PFSK-1 (cell line): ENCODE data around the gene NEXN.

ENCODE experiments used
- FOXP2 ChIP-seq: optimal IDR thresholded peaks from 2 replicates; pipeline ENCODE3; 2011; ENCODE audit warnings: borderline replicate concordance, control low read depth, inconsistent platforms; ENCODE audit not compliant: insufficient read depth; ENCODE audit errors: extremely low read length, extremely low read depth
- POLR2AphosphoS5 ChIP-seq: IDR thresholded peaks from 2 replicates; pipeline ENCODE4 v1.6.1; 2012; ENCODE audit warnings: low read depth, mild to moderate bottlenecking, control low read depth, low read length, moderate library complexity
- SIN3A ChIP-seq: IDR thresholded peaks from 2 replicates; pipeline ENCODE4 v1.6.1; 2012; ENCODE audit warnings: mild to moderate bottlenecking, low read length, moderate library complexity, borderline replicate concordance; ENCODE audit not compliant: insufficient read depth
- TAF1 ChIP-seq: IDR thresholded peaks from 2 replicates; pipeline ENCODE4 v1.6.1; 2012; ENCODE audit warnings: low read length, control low read depth, borderline replicate concordance; ENCODE audit not compliant: insufficient read depth
- TF ChIP-seq, protein P1 (sequence below), 2 experiments: IDR thresholded peaks; 2 replicates each; pipeline versions ENCODE4 v1.6.1 to v1.8.0; 2011 to 2012; ENCODE audit warnings: low read depth in 2 of 2, low read length in 2 of 2, control low read depth in 1 of 2, inconsistent platforms in 1 of 2, mild to moderate bottlenecking in 1 of 2, moderate library complexity in 1 of 2; ENCODE audit not compliant: insufficient read depth in 1 of 2

The NEXN gene

DNA sequence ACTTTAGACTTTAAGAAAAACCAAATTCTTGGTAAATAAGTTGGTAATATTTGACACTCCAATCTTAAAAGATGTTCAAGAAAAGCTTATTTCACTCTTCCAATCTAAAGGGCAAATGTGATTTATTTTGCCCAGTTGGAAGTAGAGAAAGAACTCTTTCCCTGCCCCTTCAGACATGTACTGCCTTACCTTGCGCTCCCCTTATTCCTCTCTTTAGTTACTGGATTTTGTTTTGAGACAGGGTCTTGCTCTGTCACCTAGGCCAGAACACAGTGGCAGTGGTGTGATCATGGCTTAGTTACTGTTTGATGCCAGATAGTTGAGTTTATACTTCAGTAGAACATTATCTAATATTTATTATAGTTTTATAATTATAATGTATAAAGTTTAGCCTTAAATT is 62.9 kb downstream of the NEXN start:
- TF ChIP-seq FOXP2 (no peak), SIN3A (no peak), TAF1 (no peak), POLR2AphosphoS5 (no peak)
- TF ChIP-seq, protein P1, sequence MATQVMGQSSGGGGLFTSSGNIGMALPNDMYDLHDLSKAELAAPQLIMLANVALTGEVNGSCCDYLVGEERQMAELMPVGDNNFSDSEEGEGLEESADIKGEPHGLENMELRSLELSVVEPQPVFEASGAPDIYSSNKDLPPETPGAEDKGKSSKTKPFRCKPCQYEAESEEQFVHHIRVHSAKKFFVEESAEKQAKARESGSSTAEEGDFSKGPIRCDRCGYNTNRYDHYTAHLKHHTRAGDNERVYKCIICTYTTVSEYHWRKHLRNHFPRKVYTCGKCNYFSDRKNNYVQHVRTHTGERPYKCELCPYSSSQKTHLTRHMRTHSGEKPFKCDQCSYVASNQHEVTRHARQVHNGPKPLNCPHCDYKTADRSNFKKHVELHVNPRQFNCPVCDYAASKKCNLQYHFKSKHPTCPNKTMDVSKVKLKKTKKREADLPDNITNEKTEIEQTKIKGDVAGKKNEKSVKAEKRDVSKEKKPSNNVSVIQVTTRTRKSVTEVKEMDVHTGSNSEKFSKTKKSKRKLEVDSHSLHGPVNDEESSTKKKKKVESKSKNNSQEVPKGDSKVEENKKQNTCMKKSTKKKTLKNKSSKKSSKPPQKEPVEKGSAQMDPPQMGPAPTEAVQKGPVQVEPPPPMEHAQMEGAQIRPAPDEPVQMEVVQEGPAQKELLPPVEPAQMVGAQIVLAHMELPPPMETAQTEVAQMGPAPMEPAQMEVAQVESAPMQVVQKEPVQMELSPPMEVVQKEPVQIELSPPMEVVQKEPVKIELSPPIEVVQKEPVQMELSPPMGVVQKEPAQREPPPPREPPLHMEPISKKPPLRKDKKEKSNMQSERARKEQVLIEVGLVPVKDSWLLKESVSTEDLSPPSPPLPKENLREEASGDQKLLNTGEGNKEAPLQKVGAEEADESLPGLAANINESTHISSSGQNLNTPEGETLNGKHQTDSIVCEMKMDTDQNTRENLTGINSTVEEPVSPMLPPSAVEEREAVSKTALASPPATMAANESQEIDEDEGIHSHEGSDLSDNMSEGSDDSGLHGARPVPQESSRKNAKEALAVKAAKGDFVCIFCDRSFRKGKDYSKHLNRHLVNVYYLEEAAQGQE (IDR thresholded peaks at IDR 0.05; ENCODE audit: insufficient read depth in 1 of 2, low read depth in 2 of 2, low read length in 2 of 2): no peak

DNA sequence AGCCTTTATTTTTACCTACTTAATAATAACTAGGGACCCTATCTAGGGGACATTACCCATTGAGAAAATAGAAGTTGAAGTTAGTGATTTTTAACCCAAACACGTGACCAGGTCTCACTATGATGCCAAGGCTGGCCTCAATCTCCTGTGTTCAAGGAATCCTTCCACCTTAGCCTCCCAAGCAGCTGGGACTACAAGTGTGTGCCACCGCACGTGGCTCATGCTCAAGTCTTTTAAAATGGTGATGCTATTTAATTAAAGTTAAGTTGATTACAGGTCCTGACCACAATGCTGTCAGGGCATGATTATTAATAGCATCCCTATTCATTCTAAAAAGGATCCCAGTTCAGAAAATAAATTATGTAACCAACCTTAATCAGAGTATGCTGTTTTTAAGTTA is 65.5 kb downstream of the NEXN start:
- TF ChIP-seq, protein P1 (IDR thresholded peaks at IDR 0.05; ENCODE audit: insufficient read depth in 1 of 2, low read depth in 2 of 2, low read length in 2 of 2): no peak
- TF ChIP-seq TAF1 (no peak), FOXP2 (no peak), SIN3A (no peak), POLR2AphosphoS5 (no peak)

DNA sequence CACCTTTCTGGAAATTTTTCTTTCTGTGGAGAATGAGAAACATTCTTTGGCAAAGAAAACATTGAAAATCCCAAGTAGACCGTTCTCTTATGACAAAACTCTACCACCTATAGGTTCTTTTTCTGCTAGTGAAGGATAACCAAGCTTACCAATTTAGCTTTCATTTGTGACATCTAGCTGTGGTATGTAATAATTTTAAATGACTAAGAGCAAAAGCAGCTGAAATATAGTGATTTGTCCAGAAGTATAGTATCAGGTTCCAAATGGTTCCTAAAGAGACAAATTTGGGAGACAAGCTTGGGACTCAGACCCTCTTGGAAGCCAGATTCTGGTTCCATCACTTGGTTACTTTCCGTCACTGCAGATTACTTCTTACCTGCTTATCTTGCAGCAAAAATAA is 66.1 kb downstream of the NEXN start:
- TF ChIP-seq SIN3A (no peak), POLR2AphosphoS5 (no peak), TAF1 (no peak), FOXP2 (no peak)
- TF ChIP-seq, protein P1 (IDR thresholded peaks at IDR 0.05; ENCODE audit: insufficient read depth in 1 of 2, low read depth in 2 of 2, low read length in 2 of 2): no peak

DNA sequence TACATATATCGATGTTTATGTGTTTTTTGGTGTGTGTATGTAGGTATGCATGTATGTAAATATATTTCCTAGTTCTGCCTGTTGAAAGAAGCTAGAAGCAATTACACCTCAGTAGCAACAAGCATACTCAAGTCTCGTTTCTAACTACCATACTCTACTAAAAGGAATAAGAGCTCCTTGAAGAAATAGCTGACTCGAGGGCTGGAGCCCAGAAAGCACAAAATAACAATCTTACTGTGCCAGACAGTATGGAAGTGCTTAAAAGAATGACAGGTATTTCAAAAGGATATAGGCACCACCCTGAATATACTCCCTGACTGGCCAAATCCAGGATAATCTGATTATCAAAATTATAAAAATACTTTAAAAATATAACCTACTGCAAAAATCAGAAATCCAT is 67.3 kb downstream of the NEXN start:
- TF ChIP-seq, protein P1 (IDR thresholded peaks at IDR 0.05; ENCODE audit: insufficient read depth in 1 of 2, low read depth in 2 of 2, low read length in 2 of 2): no peak
- TF ChIP-seq POLR2AphosphoS5 (no peak), SIN3A (no peak), FOXP2 (no peak), TAF1 (no peak)

DNA sequence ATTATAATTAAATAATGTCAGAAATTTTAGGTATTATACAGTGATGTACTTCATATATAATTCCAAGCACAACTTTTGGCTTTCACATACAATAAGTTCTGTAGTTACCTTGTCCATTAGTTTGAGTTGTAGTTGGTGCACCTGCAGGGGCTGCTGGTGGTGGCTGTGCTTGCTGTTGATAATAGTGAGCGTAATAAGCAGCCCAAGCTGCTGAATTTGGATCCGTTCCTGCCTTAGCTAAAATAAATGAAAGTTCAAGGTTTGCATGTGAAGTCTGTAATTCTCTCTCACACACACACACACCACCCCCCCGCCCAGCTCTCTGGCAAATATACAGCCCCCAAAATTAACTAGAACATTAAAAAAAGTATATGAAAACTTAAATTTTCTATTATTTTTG is 68.0 kb downstream of the NEXN start:
- TF ChIP-seq SIN3A: no peak
- TF ChIP-seq, protein P1 (IDR thresholded peaks at IDR 0.05; ENCODE audit: insufficient read depth in 1 of 2, low read depth in 2 of 2, low read length in 2 of 2): no peak
- TF ChIP-seq POLR2AphosphoS5: no peak
- TF ChIP-seq FOXP2: no peak
- TF ChIP-seq TAF1: no peak
